IMR-90 (cell line): ENCODE measurements around the gene COL6A3. TPM values are rescaled to one million over a fixed set of nuclear protein-coding genes. Genes with fewer than 3 reads are reported as not detected.

Source experiments
- POLR2A ChIP-seq: IDR thresholded peaks from 2 replicates; pipeline ENCODE4 v1.6.1; 2012; ENCODE audit warnings: mild to moderate bottlenecking, low read depth, low read length
- RFX5 ChIP-seq: IDR thresholded peaks from 2 replicates; pipeline ENCODE4 v1.8.0; 2012; ENCODE audit warnings: low read depth, mild to moderate bottlenecking, low read length, moderate library complexity
- polyA plus RNA-seq, 3 experiments: library from polyadenylated mRNA; depleted of rRNA; stranded (reverse); fragments of >200 nt; gene quantifications; 2 replicates each; pipeline ENCODE4 v1.2.3, GENCODE V29; 2012; ENCODE audit warnings: low replicate concordance in 1 of 3
- total RNA-seq: library from RNA; depleted of rRNA; stranded (reverse); fragments of >200 nt; gene quantifications from 2 replicates; pipeline ENCODE4 v1.2.3, GENCODE V29; 2012
- TF ChIP-seq, protein P1 (sequence below): conservative IDR thresholded peaks from 2 replicates; pipeline ENCODE4 v1.5.1; 2012; ENCODE audit warnings: mild to moderate bottlenecking, low read depth, low read length, improper control_type of control experiment

Gene COL6A3
- total and polyA plus RNA-seq, 2 of the 4 experiments (the other 2 are of a cell fraction), result 964 to 1,855 TPM

- TF ChIP-seq, protein P1, sequence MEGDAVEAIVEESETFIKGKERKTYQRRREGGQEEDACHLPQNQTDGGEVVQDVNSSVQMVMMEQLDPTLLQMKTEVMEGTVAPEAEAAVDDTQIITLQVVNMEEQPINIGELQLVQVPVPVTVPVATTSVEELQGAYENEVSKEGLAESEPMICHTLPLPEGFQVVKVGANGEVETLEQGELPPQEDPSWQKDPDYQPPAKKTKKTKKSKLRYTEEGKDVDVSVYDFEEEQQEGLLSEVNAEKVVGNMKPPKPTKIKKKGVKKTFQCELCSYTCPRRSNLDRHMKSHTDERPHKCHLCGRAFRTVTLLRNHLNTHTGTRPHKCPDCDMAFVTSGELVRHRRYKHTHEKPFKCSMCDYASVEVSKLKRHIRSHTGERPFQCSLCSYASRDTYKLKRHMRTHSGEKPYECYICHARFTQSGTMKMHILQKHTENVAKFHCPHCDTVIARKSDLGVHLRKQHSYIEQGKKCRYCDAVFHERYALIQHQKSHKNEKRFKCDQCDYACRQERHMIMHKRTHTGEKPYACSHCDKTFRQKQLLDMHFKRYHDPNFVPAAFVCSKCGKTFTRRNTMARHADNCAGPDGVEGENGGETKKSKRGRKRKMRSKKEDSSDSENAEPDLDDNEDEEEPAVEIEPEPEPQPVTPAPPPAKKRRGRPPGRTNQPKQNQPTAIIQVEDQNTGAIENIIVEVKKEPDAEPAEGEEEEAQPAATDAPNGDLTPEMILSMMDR, result no peak
- TF ChIP-seq POLR2A (no peak; the same call in 1 of the 2 replicates), RFX5 (no peak)
Measured at GRCh38 chr2:237433920-237434676, 20.1 kb upstream of the COL6A3 start (continued).
